ENCODE results near the gene DEGS2. TPM values are rescaled to one million over a fixed set of nuclear protein-coding genes. Genes with fewer than 3 reads are reported as not detected.

Gene DEGS2
- total RNA-seq, 1 experiment from 2014 or later = 0.07 TPM

DNA sequence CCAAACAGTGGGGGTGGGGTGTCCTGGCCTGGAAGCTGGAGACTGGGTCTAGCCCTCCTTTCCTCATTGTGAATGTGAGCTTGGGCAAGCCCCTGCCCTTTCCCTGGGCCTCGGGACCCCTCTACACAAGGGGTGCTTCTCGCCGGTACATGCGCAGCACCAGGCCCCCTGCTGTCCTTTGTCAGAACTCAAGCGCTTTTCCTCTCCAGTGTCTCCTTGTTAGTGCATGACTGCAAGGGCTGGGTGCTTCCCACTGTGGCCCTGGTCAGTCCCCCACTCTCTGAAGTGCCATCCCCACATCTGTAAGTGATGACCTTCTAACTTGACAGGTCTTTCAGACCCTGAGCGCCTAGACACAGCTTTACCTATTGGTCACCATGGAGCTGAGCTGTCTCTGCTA, 44.2 kb downstream of the DEGS2 start:
- ChIA-PET POLR2A (no interaction called here), CTCF (interaction anchor here (0.8 to 1.1 kb wide), 3 partner anchors 36 to 132 kb away, joined by 3 to 4 read pairs (median 3); no protein-coding TSS in a partner anchor)
- TF ChIP-seq, protein P1, sequence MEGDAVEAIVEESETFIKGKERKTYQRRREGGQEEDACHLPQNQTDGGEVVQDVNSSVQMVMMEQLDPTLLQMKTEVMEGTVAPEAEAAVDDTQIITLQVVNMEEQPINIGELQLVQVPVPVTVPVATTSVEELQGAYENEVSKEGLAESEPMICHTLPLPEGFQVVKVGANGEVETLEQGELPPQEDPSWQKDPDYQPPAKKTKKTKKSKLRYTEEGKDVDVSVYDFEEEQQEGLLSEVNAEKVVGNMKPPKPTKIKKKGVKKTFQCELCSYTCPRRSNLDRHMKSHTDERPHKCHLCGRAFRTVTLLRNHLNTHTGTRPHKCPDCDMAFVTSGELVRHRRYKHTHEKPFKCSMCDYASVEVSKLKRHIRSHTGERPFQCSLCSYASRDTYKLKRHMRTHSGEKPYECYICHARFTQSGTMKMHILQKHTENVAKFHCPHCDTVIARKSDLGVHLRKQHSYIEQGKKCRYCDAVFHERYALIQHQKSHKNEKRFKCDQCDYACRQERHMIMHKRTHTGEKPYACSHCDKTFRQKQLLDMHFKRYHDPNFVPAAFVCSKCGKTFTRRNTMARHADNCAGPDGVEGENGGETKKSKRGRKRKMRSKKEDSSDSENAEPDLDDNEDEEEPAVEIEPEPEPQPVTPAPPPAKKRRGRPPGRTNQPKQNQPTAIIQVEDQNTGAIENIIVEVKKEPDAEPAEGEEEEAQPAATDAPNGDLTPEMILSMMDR (IDR thresholded peaks at IDR 0.05; ENCODE audit: unreplicated experiment) = no peak
- no TSS peak for BruUV-seq (replicated peaks)
- H3K4me1 Mint-ChIP-seq (ENCODE audit: insufficient read depth, unreplicated experiment) = no peaks in the 10 kb centered on the region
- no peak overlapping the region for H3K4me3 Mint-ChIP-seq (ENCODE audit: unreplicated experiment)
- no peaks in the 10 kb centered on the region for H3K9me3 Mint-ChIP-seq (ENCODE audit: unreplicated experiment)
- intact Hi-C loops (cut with micrococcal nuclease) = no loop called here
- no peaks in the 10 kb centered on the region for H3K27me3 Mint-ChIP-seq (ENCODE audit: insufficient read depth, unreplicated experiment)
- no peak for DNase-seq (ENCODE audit: unreplicated experiment)
- no peak overlapping the region for H3K27ac Mint-ChIP-seq (ENCODE audit: low read depth, unreplicated experiment)
- peaks cover 7% of the 10 kb centered on the region for H3K36me3 Mint-ChIP-seq (ENCODE audit: insufficient read depth, unreplicated experiment)

DNA sequence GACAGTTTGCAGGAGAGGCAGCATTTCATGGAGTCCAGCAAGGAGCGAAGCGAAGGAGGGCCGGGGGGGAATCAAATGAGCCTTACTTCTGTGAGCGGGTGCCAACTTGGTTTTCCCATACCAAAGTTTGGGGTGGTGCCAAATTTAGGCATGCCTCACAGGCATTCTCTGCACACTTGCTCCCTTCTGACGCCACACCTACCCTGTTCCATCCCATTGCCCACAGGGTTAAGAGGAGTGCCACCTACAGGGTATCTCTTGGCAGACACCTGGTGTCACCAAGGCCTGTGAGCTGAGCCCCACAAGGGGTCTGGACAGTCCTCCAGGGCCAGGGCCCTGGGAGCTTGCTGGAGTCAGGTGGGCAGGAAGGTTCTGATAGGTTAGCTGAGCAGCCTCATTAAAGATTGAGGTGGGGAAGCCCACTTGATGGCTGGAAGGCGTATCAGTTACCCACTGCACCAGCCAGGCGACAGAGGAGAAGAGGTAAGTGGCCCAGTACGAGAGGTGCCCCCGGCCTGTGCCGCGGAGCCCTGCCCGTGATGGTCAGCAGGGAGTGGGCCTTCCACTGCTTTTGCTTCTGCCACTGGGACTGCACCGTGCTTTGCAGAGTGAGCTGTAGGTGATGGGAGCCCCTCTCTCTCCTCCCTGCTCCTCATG, 45.2 kb downstream of the DEGS2 start:
- intact Hi-C loops (cut with micrococcal nuclease) = no loop called here
- DNase-seq (ENCODE audit: unreplicated experiment) = no peak
- Mint-ChIP-seq H3K9me3 (ENCODE audit: unreplicated experiment) (no peaks in the 10 kb centered on the region), H3K4me3 (ENCODE audit: unreplicated experiment) (no peak overlapping the region), H3K36me3 (ENCODE audit: insufficient read depth, unreplicated experiment) (no peaks in the 10 kb centered on the region), H3K27ac (ENCODE audit: low read depth, unreplicated experiment) (no peak overlapping the region), H3K4me1 (ENCODE audit: insufficient read depth, unreplicated experiment) (peaks cover 2% of the 10 kb centered on the region), H3K27me3 (ENCODE audit: insufficient read depth, unreplicated experiment) (no peaks in the 10 kb centered on the region)
- no TSS peak for BruUV-seq (replicated peaks)
- ChIA-PET POLR2A (no interaction called here), CTCF (interaction anchor here (0.6 to 1.5 kb wide), 5 partner anchors 10 to 131 kb away, joined by 3 to 4 read pairs (median 4); no protein-coding TSS in a partner anchor)
- TF ChIP-seq, protein P1 (IDR thresholded peaks at IDR 0.05; ENCODE audit: unreplicated experiment) = no peak

DNA sequence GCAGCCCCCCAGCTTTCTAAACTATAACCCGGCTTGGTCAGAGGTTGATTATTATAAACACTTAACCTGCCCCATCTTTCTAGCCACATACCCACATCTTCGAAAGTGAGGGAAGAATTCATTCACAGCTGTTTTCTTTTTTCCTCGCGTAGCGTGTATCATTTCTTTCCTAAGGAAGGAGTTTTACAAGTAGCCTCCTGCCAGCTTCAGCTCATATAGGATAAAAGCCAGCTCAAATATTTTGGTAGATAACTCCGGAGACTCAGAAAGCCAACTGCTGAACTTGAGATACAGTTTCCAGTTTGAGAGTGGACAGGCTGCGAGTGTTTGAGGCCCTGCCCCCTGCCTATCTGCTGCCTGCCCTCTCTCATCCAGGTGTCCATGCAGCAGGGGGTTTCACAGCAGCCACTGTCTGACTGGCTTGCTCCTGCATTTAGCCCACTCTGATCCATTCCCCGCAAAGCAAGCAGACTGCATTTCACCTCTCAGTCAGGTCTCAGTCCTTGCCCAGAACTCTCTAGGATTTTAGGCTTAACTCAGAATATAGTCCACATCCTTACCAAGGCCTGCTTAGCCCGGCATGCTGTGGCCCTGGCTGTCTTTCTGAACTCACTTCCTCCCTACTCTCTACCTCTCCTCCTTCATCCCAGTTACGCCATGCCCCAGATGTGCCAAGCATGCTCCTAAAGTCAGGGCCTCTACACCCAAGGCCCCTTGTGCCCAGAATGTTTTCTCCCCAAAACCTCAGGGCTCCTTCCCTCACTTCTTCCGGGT, 47.3 kb downstream of the DEGS2 start:
- ChIA-PET CTCF (interaction anchor here (1.8 to 10.9 kb wide), 3 partner anchors 40 to 130 kb away, joined by 4 to 188 read pairs (median 89); no protein-coding TSS in a partner anchor), POLR2A (no interaction called here)
- TF ChIP-seq, protein P1 (IDR thresholded peaks at IDR 0.05; ENCODE audit: unreplicated experiment) = no peak
- Mint-ChIP-seq H3K36me3 (ENCODE audit: insufficient read depth, unreplicated experiment) (no peaks in the 10 kb centered on the region), H3K27ac (ENCODE audit: low read depth, unreplicated experiment) (no peak overlapping the region), H3K4me1 (ENCODE audit: insufficient read depth, unreplicated experiment) (peaks cover 23% of the 10 kb centered on the region), H3K4me3 (ENCODE audit: unreplicated experiment) (no peak overlapping the region), H3K27me3 (ENCODE audit: insufficient read depth, unreplicated experiment) (no peaks in the 10 kb centered on the region), H3K9me3 (ENCODE audit: unreplicated experiment) (no peaks in the 10 kb centered on the region)
- BruUV-seq (replicated peaks) = no TSS peak
- no peak for DNase-seq (ENCODE audit: unreplicated experiment)
- intact Hi-C loops (cut with micrococcal nuclease) = no loop called here

DNA sequence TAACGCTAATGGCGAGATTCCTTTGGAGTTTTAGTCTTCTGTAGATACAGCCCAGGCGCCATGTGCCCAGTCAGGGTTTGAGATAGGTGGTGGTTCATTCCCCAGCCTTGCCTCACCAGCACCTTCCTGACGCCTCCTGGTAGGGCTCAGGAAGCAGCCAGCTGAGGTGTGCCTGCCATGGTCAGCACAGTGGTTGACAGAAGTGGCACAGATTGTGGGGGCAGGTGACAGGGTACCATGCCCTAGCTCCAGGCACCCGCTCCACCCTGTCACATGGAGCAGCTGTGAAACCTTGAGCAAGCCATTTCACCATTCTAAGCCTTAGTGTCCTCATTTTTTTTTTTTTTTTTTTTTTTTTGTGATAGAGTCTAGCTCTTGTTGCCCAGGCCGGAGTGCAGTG, 48.6 kb downstream of the DEGS2 start:
- TF ChIP-seq, protein P1 (IDR thresholded peaks at IDR 0.05; ENCODE audit: unreplicated experiment) = no peak

More for the DNA sequence above, 48.6 kb downstream of the DEGS2 start:
- CTCF ChIA-PET = interaction anchor here (0.8 to 10.9 kb wide), 6 partner anchors 14 to 129 kb away, joined by 3 to 188 read pairs (median 4); no protein-coding TSS in a partner anchor
- Mint-ChIP-seq H3K27ac (ENCODE audit: low read depth, unreplicated experiment) (no peak overlapping the region), H3K4me3 (ENCODE audit: unreplicated experiment) (no peak overlapping the region), H3K36me3 (ENCODE audit: insufficient read depth, unreplicated experiment) (no peaks in the 10 kb centered on the region), H3K4me1 (ENCODE audit: insufficient read depth, unreplicated experiment) (peaks cover 25% of the 10 kb centered on the region), H3K27me3 (ENCODE audit: insufficient read depth, unreplicated experiment) (no peaks in the 10 kb centered on the region), H3K9me3 (ENCODE audit: unreplicated experiment) (no peaks in the 10 kb centered on the region)
- DNase-seq (ENCODE audit: unreplicated experiment) = no peak
- no TSS peak for BruUV-seq (replicated peaks)
- intact Hi-C loops (cut with micrococcal nuclease) = no loop called here
- POLR2A ChIA-PET = interaction anchor here (1.3 kb wide), 1 partner anchor 38 kb away, joined by 3 read pairs; no protein-coding TSS in a partner anchor

Data from MCF 10A (cell line).